ENCODE measurements around the gene GABRR2.
"Not testable (repeated sequence)": the region's sequence is repeated elsewhere in the genome, so short reads cannot be mapped to it uniquely, and the experiment has no call there.

The GABRR2 gene

GRCh38 chr6:89330910-89331309 lies 15.8 kb upstream of the GABRR2 start:
- DNase-seq = no peak
- intact Hi-C loops (cut with DNase I) = no loop called here

GRCh38 chr6:89328976-89329375 lies 13.9 kb upstream of the GABRR2 start:
- no peak for DNase-seq
- intact Hi-C loops (cut with DNase I) = no loop called here

GRCh38 chr6:89324304-89324703 lies 9.2 kb upstream of the GABRR2 start:
- DNase-seq = no peak
- intact Hi-C loops (cut with DNase I) = no loop called here

- intact Hi-C loops (cut with DNase I) = no loop called here
- DNase-seq = no peak
Measured at GRCh38 chr6:89323511-89323971, 8.4 kb upstream of the GABRR2 start.

GRCh38 chr6:89321131-89321970 lies 6.3 kb upstream of the GABRR2 start:
- peak in 5 of 42 donors; percentile 19 to 54 (median 31) for DNase-seq
- intact Hi-C loops (cut with DNase I) = no loop called here

GRCh38 chr6:89320012-89320559 lies 5.0 kb upstream of the GABRR2 start:
- DNase-seq = no peak
- intact Hi-C loops (cut with DNase I) = no loop called here

- intact Hi-C loops (cut with DNase I) = no loop called here
- no peak for DNase-seq
Measured at GRCh38 chr6:89317067-89317466, 2.0 kb upstream of the GABRR2 start.

GRCh38 chr6:89314692-89315091 lies 407 bp downstream of the GABRR2 start:
- DNase-seq = no peak
- intact Hi-C loops (cut with DNase I) = no loop called here

- peak in 4 of 42 donors; percentile 23 to 60 (median 33) for DNase-seq
- intact Hi-C loops (cut with DNase I) = no loop called here
Measured at GRCh38 chr6:89313006-89313405, 2.1 kb downstream of the GABRR2 start.

GRCh38 chr6:89311853-89312531 lies 3.1 kb downstream of the GABRR2 start:
- intact Hi-C loops (cut with DNase I) = no loop called here
- peak in 40 of 42 donors; percentile 24 to 82 (median 58) for DNase-seq

GRCh38 chr6:89311530-89311852 lies 3.6 kb downstream of the GABRR2 start:
- peak in 4 of 42 donors; percentile 35 to 60 (median 38) for DNase-seq
- intact Hi-C loops (cut with DNase I) = no loop called here

- no peak for DNase-seq
- intact Hi-C loops (cut with DNase I) = no loop called here
Measured at GRCh38 chr6:89310929-89311328, 4.2 kb downstream of the GABRR2 start.

- DNase-seq = no peak
- intact Hi-C loops (cut with DNase I) = no loop called here
Measured at GRCh38 chr6:89308525-89309395, 6.3 kb downstream of the GABRR2 start.

- intact Hi-C loops (cut with DNase I); DNase-seq: not testable (repeated sequence)
Measured at GRCh38 chr6:89304517-89304916, 10.6 kb downstream of the GABRR2 start.

GRCh38 chr6:89302936-89303335 lies 12.2 kb downstream of the GABRR2 start:
- intact Hi-C loops (cut with DNase I) = no loop called here

GRCh38 chr6:89302195-89302770 lies 12.8 kb downstream of the GABRR2 start:
- intact Hi-C loops (cut with DNase I) = no loop called here
- DNase-seq = no peak

More at GRCh38 chr6:89302936-89303335, 12.2 kb downstream of the GABRR2 start:
- no peak for DNase-seq

GRCh38 chr6:89301586-89302194 lies 13.4 kb downstream of the GABRR2 start:
- no peak for DNase-seq
- intact Hi-C loops (cut with DNase I) = no loop called here

- intact Hi-C loops (cut with DNase I) = no loop called here
- DNase-seq = peak in 15 of 42 donors; percentile 13 to 67 (median 39)
Measured at GRCh38 chr6:89299466-89299850, 15.6 kb downstream of the GABRR2 start.

All from head of caudate nucleus (tissue), 42 donors.